ENCODE results near the gene ABCA10.
A peak's percentile ranks its signal among the peaks of the same experiment; 100 is the strongest.

The ABCA10 gene

GRCh38 chr17:69267219-69267618, 38.6 kb upstream of the ABCA10 start:
- H3K4me3 ChIP-seq (replicated peaks; ENCODE audit: low read depth, low read length), result no peak overlapping the region
- DNase-seq (ENCODE audit: low read depth), result no peak
- no peak for TF ChIP-seq CTCF (IDR thresholded peaks at IDR 0.05; ENCODE audit: low read length, missing control alignments)

- H3K4me3 ChIP-seq (replicated peaks; ENCODE audit: low read depth, low read length), result no peak overlapping the region
- no peak for TF ChIP-seq CTCF (IDR thresholded peaks at IDR 0.05; ENCODE audit: low read length, missing control alignments)
Observed at GRCh38 chr17:69265873-69266272, 37.2 kb upstream of the ABCA10 start.

DNA sequence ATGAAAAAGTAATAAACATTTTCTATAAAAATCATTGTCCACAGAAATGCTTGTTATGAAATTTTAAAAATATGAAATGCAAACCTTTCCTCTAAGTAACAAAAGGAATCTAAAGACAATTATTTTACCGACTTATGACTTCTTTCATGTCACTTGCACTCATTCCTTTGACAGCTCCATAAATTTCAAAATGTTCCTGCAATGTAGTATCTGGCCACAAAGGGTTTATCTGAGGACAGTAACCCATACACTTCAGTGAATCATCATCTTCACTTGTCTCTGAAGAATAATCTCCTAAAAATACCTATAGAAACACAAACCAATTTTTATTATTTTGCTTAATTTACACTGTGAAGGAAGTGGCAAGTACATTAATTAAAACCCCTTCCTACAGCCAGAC, 25.6 kb upstream of the ABCA10 start:
- no peak for DNase-seq (ENCODE audit: low read depth)
- no peak for TF ChIP-seq CTCF (IDR thresholded peaks at IDR 0.05; ENCODE audit: low read length, missing control alignments)
- H3K4me3 ChIP-seq (replicated peaks; ENCODE audit: low read depth, low read length), result no peak overlapping the region

More at GRCh38 chr17:69265873-69266272, 37.2 kb upstream of the ABCA10 start:
- no peak for DNase-seq (ENCODE audit: low read depth)

GRCh38 chr17:69250641-69251040, 22.0 kb upstream of the ABCA10 start:
- TF ChIP-seq CTCF (IDR thresholded peaks at IDR 0.05; ENCODE audit: low read length, missing control alignments), result no peak
- no peak overlapping the region for H3K4me3 ChIP-seq (replicated peaks; ENCODE audit: low read depth, low read length)
- DNase-seq (ENCODE audit: low read depth), result peak; percentile 44

GRCh38 chr17:69246726-69247375, 18.2 kb upstream of the ABCA10 start:
- peak; percentile 81 for DNase-seq (ENCODE audit: low read depth)
- no peak overlapping the region for H3K4me3 ChIP-seq (replicated peaks; ENCODE audit: low read depth, low read length)
- peak; percentile 50 for TF ChIP-seq CTCF (IDR thresholded peaks at IDR 0.05; ENCODE audit: low read length, missing control alignments)

- DNase-seq (ENCODE audit: low read depth), result no peak
- no peak for TF ChIP-seq CTCF (IDR thresholded peaks at IDR 0.05; ENCODE audit: low read length, missing control alignments)
- H3K4me3 ChIP-seq (replicated peaks; ENCODE audit: low read depth, low read length), result no peak overlapping the region
Observed at GRCh38 chr17:69246202-69246601, 17.6 kb upstream of the ABCA10 start.

GRCh38 chr17:69245617-69246016, 17.0 kb upstream of the ABCA10 start:
- no peak for TF ChIP-seq CTCF (IDR thresholded peaks at IDR 0.05; ENCODE audit: low read length, missing control alignments)
- DNase-seq (ENCODE audit: low read depth), result no peak
- peak overlapping the region; percentile 2 for H3K4me3 ChIP-seq (replicated peaks; ENCODE audit: low read depth, low read length)
